Tibial nerve (tissue), 4 donors: ENCODE results near the gene KRTAP4-5.

Experiments
- CTCF ChIP-seq, 5 experiments: fragments of 200-600 bp in 3 of 5; fragments of 450-650 bp in 2 of 5; sonication (generic) in 3 of 5; IDR thresholded peaks; one replicate each; pipeline ENCODE4 v1.5.1; 2016 to 2019; ENCODE audit warnings: antibody characterized with exemption in 5 of 5, mild to moderate bottlenecking in 3 of 5, moderate library complexity in 2 of 5
- EP300 ChIP-seq, 2 donors: sonication (generic); formaldehyde crosslinking; IDR thresholded peaks; one replicate each; pipeline ENCODE4 v1.6.1; 2017; ENCODE audit warnings: antibody characterized with exemption in 2 of 2, mild to moderate bottlenecking in 1 of 2

GRCh38 chr17:41184480-41184961 lies 34.9 kb upstream of the KRTAP4-5 start, which contains the start of gene KRTAP4-1:
- no peak for TF ChIP-seq CTCF (IDR thresholded peaks at IDR 0.05)
- TF ChIP-seq EP300 (IDR thresholded peaks at IDR 0.05): no peak
